Choroid plexus epithelial cell (primary cell): ENCODE measurements around the gene FAR2.

Experiments
- DNase-seq: peaks from one replicate; pipeline ENCODE4 v3.0.0-alpha.2; 2010; ENCODE audit warnings: low read depth
- H3K4me3 ChIP-seq: 2 replicates; pipeline ENCODE4 v1.5.1; 2011; ENCODE audit warnings: low read depth, mild to moderate bottlenecking, control low read depth, low read length, moderate library complexity
- TF ChIP-seq, protein P1 (sequence below): conservative IDR thresholded peaks from 2 replicates; pipeline ENCODE4 v1.5.1; 2011; ENCODE audit warnings: low read depth, mild to moderate bottlenecking, control low read depth, inconsistent platforms, low read length, moderate library complexity

FAR2 gene

DNA sequence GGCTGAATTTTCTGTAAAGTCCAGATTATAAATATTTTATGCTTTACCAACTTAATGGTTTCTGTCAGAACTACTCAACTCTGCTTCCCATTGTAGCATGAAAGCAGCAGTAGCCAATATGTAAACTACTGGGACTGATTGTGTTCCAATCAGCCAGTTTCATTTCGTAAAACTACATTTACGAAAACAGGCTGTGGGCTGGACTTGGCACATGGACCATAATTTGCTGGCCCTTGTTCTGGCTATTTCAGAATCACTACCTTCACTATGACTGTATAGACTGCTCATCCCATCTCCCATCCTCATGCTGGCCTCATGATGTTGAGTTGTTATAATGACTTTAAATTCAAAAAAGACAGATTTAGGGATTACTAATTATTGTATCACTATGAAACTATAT lies 38.7 kb downstream of the FAR2 start:
- TF ChIP-seq, protein P1, sequence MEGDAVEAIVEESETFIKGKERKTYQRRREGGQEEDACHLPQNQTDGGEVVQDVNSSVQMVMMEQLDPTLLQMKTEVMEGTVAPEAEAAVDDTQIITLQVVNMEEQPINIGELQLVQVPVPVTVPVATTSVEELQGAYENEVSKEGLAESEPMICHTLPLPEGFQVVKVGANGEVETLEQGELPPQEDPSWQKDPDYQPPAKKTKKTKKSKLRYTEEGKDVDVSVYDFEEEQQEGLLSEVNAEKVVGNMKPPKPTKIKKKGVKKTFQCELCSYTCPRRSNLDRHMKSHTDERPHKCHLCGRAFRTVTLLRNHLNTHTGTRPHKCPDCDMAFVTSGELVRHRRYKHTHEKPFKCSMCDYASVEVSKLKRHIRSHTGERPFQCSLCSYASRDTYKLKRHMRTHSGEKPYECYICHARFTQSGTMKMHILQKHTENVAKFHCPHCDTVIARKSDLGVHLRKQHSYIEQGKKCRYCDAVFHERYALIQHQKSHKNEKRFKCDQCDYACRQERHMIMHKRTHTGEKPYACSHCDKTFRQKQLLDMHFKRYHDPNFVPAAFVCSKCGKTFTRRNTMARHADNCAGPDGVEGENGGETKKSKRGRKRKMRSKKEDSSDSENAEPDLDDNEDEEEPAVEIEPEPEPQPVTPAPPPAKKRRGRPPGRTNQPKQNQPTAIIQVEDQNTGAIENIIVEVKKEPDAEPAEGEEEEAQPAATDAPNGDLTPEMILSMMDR, result no peak
- peak; percentile 28 for DNase-seq
- no peak overlapping the region for H3K4me3 ChIP-seq

DNA sequence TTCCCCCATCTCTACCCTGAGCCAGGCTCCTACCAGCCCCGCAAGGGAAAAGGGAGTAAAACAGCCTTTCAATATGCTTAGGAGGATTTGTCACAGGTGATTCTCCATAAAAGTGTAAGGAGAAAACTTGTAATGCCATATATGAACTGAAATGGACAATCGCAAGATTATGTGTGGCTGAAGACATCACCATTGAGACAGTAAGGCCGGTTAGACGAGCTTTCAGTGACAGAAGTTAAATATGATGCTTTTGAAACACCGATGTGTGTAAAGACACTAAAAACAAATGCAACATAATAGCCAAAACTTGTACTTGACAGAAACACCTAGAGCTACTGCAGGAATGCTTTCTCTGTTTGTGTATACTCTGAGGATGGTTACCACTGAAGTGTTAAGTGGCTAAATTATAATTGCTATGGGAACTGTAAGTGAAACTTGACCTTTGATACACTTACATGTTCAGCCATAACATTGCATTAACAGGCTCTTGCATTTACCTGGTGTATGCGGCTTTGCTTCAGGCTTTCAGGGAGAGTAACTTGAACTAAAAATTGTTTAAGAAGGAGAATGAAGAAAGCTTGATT lies 42.3 kb downstream of the FAR2 start:
- TF ChIP-seq, protein P1, result no peak
- H3K4me3 ChIP-seq, result no peak overlapping the region
- no peak for DNase-seq

DNA sequence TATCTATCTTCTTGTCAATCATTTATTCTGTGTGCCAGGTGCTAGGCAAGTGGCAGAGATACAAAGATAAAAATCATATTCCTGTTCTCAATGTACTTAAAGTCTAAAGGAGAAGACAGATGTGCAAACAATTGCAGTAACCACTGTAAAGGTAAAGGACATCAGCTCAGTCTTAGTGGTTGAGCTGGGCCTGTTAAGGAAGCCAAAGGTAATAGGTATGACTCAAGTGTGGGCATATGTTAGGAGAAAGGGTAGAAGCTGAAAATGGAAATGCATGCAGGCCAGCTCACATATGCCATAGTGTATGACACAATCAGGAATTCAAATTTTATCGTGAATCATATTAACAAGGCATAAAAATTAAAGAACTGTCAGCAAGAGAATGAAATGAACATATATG lies 49.8 kb downstream of the FAR2 start:
- TF ChIP-seq, protein P1, result no peak

DNA sequence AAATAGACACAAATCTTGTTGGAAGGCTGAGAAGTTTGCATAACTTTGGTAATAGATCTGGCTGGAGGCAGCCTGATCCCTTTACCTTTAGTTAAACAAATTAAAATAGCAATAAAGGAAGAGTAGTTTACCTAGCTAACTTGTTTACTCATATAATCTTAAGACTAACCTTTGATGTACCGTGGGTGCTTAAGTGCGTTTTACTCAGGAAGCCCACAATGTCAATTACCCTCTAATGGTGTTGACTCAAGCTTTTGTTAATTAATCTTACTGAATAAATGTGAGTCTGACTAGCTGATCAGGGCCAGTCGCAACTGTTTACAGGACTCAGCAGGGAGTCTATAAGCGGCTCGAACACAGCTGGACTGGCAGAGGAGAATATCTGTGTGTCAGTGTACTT lies 51.5 kb downstream of the FAR2 start:
- TF ChIP-seq, protein P1, result no peak
- DNase-seq, result peak; percentile 48
- H3K4me3 ChIP-seq, result no peak overlapping the region

More for the DNA sequence above, 49.8 kb downstream of the FAR2 start:
- H3K4me3 ChIP-seq, result no peak overlapping the region
- no peak for DNase-seq

DNA sequence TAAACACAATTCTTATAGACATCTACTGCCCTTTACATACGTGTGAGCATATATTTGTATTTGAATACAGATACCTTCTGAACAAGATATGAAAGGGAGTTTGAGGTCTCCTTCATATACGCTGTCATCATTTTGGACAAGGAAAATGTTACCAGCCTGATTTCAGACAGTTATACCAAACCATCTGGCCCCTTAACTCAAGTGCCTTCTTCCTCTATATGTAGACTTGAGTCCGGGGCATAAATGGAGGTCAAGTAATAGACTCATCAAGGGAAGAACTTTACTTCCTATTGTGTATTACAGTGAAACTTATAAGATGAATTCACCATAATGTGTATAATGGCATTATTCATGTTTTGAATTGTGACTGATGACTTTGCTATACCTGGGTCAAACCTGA lies 52.2 kb downstream of the FAR2 start:
- no peak for DNase-seq
- TF ChIP-seq, protein P1, result no peak
- H3K4me3 ChIP-seq, result no peak overlapping the region

DNA sequence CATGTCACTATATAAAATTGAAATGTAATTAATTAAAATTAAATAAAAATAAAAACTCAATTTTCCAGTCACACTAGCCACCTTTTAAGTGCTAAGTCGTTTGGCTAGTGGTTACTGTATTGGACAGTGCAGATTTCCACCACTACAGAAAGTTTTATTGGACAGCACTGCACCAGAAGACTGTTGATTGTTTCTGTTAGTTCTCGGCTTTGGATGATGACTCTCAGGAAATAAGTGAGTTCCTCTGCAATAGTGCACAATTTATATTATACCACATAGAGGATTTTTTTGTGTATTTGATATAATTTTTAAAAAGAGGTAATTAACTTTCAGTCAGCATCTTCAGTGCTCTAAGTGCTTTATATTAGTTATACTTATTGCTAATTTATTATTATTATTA lies 52.7 kb downstream of the FAR2 start:
- H3K4me3 ChIP-seq, result no peak overlapping the region
- DNase-seq, result no peak
- TF ChIP-seq, protein P1, result no peak

DNA sequence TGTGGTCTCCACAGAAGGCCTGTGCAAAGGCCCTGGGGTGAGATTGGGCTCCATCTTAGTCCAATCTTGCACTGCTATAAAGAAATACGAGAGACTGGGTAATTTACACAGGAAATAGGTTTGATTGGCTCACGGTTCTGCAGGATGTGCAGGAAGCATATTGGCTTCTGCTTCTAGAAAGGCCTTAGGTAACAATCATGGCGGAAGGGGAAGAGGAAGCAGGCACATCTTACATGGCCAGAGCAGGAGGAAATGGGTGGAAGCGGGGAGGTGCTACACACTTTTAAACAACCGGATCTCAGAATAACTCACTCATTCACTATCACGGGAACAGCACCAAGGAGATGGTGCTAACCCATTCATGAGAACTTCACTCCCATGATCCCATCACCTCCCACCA lies 55.4 kb downstream of the FAR2 start:
- TF ChIP-seq, protein P1, result no peak
- DNase-seq, result no peak
- no peak overlapping the region for H3K4me3 ChIP-seq
